GM19328 (cell line): ENCODE measurements around the gene COX14.
"Not testable (repeated sequence)": the region's sequence is repeated elsewhere in the genome, so short reads cannot be mapped to it uniquely, and the experiment has no call there.

Source experiments
- ATAC-seq: cut with Tn5 transposase; IDR thresholded peaks from one replicate; pipeline ENCODE4 v1.9.1; 2021; ENCODE audit warnings: mild to moderate bottlenecking, moderate library complexity; ENCODE audit not compliant: unreplicated experiment

COX14 gene

DNA sequence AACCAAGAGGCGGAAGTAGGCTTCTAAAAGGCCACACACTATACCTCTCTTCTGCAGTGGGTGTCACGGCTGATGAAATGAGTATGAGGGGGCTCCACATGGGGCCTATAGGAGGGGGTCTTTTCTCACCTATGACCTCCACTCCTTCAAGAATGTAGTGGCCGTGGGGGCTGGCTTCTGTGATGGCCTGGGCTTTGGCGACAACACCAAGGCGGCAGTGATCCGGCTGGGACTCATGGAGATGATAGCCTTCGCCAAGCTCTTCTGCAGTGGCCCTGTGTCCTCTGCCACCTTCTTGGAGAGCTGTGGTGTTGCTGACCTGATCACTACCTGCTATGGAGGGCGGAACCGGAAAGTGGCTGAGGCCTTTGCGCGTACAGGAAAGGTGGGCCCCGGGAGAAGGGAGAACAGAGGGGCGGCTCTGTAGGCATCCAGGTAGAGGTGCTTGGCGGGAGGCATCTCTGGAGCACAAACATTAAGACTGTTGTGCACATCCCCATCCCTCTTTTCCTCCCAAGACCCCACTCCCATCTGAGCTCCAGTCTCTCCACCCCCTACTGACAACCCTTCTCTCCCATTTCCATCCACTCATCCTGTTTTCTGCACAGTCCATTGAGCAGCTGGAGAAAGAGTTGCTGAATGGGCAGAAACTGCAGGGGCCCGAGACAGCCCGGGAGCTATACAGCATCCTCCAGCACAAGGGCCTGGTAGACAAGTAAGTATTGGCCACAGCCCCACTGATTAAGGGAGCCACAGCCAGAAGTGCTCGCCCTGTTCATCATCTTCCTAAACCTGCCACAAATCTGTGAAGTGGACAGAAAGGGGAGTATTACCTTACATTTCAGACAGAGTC lies 4.4 kb upstream of the COX14 start:
- no peak for ATAC-seq

DNA sequence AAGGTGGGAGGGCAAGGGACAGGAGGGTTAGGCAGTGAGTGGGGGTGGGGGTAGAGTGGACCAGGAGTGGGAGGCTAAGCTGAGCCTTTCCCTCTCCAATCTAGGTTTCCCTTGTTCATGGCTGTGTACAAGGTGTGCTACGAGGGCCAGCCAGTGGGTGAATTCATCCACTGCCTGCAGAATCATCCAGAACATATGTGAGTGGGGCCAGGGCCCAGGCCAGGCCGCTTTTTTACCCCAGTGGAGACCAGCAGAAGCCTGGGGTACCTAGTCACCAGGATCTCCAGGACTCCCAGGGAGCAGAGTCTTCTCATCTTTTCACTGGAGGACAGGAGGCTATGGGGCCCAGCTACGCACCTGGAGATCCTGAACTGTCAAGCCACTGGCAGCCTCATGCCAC lies 2.7 kb upstream of the COX14 start:
- ATAC-seq = no peak

DNA sequence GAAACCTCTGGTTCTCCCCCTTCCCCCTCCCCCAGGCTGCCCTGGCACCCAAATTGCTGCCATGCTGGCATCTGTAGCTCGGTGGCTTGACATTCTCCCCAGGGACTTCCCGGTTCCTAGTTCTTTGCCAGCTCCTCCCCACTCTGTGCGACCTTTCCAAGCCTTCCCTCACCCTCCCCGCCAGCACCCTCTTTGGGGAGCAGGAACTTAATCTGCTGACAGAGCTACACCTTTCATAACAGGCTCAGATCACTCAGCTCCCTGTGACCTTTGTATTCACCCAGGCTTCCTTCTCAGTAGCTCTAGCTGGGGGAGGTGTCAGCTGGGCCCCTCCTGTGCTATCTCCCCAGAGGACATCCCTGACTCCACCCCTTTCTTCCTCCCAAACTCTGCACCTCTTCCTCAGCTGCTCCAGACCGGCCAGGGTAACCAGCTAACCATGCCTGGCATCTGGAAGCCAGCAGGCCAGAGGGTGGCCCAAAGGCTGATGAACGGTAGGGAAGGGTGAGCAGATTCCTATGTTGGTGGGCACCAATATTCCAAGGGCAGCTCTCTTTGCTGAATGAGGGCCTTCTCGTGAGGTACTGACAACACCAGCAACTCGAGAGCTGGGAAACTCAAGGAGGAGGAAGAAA lies 1.8 kb upstream of the COX14 start:
- no peak for ATAC-seq

DNA sequence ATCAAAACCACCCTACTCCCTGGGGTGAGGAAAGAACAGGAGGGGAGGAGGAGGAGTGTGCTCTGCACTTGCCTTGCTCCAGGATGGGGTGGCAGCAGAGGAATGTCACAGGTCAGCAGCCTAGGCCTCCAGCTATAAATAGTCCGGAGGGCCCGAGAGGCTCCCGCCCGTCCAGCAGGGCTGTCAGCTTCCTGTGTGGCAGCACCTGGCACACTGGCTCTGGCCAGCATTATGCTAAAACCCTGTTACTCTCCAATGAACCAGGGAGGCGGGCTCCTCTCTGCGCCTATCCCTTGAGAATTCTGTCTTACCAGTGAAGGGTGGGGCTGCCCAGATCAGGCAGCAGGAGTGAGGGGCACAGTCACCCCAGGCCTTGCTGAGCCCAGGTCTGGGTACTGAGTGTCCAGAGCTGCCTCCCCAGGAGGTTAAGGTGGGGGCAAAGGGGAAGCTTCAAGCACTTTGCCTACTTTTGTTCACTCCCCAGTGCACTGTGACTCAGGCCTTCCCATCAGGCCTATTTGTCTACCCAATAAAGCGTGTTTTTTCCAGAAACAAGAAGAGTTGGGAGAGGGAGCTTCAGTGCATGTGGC lies 1.2 kb upstream of the COX14 start:
- ATAC-seq = no peak

DNA sequence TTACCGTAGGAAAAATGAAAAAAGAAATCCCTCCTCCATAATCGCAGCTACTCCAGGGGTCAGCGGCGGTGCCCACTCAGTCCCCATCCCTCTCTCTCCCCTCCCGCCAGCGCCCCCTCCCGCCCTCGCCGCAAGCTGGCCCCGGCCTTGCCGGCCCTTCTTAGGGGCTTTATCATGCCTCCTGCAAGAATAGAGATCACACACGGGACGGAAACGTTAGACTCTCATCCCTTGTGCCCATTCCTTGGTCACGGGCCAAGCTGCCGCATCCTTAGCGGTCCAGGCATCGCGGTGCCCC lies 692 bp upstream of the COX14 start:
- no peak for ATAC-seq

DNA sequence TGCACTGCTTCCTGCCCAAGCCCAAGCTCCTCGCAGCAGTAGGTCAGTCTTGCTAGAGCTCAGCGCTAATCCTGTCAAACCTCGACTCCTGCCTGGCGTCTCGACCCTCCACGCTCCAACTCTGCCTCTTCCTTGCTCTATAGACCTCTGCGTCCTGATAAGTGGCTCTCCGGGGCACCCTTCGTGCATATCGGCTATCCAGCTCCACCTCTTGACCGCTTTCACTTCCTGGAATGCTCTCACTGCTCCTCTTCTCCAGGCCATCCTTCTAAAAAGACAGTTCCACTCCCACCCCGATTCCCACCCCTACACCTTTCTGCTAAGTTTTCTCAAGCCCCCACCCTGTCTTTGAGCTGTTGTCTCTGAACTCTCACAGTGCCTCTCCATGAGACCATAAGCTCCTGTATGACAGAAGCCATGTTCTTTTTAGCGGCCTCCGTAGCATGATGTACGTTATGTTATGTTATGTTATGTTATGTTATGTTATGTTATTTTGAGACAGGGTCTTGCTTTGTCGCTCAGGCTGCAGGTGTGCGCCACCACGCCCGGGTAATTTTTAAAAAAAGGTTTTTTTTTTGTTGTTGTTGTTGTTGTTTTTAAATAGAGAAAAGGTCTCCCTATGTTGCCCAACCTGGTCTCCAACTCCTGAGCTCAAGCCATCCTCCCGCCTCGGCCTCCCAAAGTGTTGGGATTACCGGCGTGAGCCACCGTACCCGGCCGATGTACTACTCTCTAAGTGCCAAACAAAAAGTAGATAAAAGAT lies 601 bp downstream of the COX14 start:
- ATAC-seq = no peak

DNA sequence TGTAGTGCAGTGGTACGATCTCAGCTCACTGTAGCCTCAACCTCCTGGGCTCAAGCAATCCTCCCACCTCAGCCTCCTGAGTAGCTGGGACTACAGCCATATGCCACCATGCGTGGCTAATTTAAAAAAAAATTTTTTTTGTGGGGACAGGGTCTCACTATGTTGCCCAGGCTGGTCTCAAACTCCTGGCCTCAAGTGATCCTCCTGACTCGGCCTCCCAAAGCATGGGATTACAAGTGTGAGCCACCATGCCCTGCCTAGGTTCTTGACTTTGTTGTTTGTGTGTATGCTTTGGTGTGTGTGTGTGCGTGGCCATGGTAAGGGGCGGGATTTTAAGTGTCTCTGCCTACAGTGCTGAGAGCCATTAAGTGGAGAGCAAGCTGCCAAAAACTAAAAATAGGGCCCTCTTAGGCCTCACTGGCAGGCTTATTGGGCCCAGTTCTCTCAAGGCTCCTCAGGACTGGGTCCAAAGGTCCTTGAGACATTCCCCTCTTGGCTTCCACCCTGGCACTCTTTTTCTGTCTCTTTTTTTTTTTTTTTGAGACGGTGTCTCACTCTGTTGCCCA lies 5.1 kb downstream of the COX14 start:
- ATAC-seq = no peak

DNA sequence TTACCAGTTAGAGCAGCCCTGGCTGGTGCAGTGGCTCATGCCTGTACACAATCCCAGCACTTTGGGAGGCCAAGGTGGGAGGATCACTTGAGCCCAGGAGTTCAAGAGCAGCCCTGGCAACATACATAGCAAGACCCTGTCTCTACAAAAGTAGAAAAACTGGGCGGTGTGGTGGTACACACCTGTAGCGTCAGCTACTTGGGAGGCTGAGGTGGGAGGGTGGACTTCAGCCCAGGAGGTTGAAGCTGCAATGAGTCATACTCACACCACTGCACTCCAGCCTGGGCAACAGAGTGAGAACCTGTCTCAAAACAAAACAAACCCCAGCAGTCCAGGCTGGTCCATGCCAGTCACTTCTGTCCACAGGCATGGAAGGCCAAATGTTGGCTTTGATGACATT lies 7.4 kb downstream of the COX14 start:
- no peak for ATAC-seq

DNA sequence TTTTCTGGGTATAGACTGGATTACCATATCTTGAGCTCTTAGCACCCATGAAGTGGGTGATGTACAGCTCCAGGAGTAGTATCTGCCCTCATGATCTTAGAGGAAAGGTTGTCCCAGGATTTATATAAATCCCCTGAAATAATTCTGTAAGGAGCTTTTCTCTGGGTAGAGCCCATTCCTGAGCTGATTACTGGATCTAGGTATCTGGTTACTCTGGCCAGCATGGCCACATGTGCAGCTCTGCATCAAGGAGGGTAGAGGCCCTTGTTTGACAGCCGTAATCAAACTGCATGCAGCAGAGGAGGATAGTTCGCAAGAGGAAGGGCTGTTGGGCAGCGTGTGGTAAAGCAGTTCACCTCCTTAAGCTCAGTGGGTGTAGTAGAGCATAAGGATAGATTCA lies 8.5 kb downstream of the COX14 start:
- no peak for ATAC-seq

DNA sequence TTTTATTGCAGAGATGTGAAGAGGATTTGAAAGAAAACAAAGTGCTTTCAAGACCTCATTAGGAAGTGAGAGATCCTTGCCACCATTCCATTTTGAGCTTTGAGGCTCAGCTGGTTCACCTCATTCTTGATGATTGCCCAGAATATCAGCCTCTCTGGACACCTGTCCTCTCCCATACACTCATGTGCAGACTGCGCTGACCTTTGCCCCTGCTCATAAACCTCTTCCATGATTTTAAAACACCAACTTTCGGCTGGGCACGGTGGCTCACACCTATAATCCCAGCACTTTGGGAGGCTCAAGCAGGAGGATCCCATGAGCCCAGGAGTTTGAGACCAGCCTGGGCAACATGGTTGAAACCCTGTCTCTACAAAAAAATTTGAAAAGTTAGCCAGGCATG lies 8.9 kb downstream of the COX14 start:
- no peak for ATAC-seq

DNA sequence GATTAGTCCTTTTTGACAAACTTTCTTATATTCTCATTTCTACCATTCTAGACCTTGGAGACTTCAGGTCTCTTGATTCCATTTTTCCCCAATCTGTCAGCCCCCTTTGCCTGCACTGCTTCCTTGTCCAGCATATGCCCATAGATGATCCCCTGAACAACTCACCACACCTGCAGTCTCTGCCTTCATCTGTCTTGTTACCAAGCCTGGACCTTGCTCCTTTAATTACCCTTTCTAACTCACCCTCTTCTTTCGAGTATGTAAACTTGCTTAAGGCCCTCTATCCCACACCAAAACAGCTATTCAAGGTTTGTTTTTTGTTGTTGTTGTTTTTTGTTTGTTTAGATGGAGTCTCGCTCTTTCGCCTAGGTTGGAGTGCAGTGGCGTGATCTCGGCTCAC lies 9.6 kb downstream of the COX14 start:
- no peak for ATAC-seq

DNA sequence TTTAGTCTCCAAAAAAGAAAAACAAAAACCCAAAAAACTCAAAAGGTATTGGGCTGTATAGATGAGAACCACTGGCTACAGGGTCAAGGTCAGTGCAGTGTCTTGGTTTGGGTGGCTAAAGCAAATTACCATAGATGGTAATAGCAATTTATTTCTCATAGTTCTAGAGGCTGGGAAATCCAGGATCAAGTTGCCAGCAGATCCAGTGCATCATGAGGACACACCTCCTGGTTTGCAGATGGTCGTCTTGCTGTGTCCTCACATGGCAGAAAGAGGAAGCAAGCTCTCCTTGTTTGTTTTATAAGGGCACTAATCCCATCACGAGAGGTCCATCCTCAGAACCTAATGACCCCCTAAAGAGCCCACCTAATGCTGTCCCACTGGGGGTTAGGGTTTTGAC lies 11.2 kb downstream of the COX14 start:
- no peak for ATAC-seq

DNA sequence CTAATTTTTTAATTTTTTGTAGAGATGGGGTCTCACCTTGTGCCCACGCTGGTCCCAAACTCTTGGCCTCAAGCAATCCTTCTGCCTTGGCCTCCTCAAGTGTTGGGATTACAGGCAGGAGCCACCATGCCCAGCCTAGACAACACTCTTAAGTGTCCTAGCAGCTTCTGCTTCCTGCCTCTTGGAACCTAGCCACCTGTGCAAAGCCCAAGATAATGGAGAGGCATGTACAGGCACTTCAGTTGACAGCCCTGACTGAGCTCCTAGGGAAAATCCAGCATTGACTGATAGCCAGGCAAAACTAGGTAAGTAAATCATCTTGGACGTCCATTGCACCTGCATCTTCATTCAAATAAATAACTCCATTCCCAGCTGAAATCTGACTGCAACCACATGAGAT lies 15.5 kb downstream of the COX14 start:
- no peak for ATAC-seq

DNA sequence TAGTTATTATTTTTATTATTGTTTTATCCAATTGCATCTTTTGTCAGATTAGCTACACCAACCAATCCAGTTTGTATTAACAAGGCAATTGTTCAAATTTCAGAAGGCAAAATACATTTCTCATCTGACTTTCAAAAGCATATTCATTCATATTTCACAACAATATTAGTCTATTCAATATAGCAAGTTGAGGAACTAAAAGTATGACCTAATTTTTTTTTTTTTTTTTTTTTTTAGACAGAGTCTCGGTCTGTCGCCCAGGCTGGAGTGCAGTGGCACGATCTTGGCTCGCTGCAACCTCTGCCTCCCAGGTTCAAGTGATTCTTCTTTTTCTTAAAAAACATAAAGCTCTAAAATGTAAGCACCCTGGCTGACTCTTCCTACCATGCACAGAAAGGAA lies 17.3 kb downstream of the COX14 start:
- no peak for ATAC-seq

DNA sequence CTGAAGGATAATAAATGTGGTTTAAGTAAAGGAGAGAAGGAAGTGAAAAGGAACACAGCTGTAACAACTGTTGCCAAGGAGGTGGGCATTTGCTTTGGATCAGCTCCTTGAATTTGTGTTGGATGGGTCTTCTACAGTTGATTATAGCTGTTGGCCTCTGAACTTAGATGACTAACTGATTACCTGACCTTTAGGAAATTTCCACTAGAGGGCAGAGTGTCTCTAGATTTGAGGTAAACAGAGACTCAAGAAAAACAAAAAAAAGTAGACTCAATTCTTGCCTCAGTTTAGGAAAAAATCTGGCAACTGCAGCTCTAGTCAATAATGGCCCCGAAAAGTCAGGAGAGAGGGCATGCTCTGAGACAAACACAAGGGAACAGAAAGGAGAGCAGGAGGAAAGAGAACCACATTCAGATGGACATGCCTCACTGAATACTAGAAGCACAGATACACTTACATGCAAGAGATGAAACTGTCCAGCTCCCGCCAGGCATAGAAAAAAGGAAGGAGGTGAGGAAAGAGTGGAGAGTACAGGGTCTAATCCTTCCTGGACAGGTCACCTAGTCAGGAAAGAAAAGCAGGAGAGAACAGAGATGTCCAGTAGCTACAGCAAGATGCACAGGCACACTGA lies 20.6 kb downstream of the COX14 start:
- ATAC-seq = no peak

DNA sequence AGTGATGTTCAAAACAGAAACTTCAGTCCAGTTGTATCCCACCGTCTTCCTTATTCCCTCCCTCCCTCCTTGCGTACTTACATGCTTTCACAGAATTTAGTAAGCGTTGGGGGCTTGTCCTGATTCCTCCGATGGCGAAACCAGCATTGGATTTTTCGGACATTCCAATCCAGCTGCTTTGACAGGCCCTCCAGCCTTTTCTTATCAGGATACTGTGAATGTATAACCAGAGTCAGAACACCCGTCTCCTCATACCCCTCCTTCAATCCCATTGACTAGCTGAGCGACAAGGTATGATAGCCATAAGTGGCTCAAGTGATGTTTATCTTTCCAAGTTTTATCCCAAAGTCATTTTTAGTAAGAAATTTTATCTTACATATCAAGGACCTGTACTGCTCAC lies 31.0 kb downstream of the COX14 start:
- no peak for ATAC-seq

DNA sequence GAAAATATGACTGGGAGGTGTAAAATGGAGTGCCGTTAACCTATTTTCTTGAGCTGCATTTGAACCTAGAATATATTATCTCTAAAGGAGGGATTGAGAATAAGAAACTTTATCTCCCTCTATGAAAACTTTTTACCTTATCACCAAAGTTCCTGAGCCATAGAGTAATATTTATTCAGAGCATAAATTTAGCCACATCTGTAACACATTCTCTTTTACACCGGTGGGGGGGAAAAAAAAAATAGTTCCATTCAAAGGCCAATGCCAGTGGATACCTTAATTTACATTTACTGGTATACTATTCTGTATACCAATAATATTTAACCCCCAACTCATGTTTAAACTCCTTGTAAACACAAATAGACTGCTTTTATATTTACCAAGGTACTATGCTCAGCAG lies 33.4 kb downstream of the COX14 start:
- no peak for ATAC-seq

DNA sequence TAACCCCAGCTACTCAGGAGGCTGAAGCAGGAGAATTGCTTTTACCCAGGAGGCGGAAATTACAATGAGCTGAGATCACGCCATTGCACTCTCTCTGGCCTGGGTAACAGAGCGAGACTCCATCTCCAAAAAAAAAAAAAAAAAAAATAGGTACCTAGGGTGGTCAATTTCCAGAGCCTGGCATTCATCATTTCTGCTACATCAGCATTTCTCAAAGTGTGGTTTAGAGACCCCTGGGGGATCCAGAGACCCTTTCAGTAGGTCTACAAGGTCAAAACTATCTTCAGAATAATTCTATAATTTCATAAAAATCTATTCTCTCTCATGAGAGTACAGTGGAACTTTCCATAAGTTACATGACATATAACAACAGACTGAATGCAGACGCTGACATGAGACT lies 35.2 kb downstream of the COX14 start:
- ATAC-seq = no peak

DNA sequence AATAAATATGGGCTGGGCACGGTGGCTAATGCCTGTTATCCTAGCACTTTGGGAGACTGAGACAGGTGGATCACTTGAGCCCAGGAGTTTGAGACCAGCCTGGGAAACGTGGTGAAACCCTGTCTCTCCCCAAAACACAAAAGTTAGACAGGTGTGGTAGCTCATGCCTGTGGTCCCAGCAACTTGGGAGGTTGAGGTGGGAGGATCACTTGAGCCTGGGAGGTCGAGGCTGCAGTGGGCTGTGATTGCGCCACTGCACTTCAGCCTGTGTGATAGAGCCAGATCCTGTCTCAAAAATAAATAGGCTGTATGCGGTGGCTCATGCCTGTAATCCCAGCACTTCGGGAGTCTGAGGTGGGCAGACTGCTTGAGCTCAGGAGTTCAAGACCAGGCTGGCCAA lies 36.0 kb downstream of the COX14 start:
- not testable (repeated sequence) for ATAC-seq

DNA sequence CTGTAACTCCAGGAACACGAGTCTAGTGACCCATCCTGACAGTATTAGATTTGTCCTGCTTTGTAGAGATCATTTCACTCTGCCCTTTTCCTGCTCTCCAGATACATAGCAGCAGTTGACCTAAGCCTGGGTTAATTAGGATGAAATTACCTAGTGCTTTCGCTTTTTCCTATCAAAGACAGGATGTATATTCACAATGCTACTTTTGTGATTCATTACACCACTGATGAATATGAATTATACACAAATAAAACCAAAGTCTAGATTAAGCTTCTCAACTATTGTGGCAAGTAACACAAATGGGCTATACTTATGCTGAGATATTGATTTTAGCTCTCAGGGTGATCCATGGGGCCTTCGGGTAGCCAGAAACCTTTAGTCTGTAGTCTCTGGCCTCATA lies 37.3 kb downstream of the COX14 start:
- ATAC-seq = no peak
